Type B pancreatic cell (in vitro differentiated cells): ENCODE results near the gene TRIM9. TPM values are rescaled to one million over a fixed set of nuclear protein-coding genes. Genes with fewer than 3 reads are reported as not detected.

Source experiments
- DNase-seq: peaks from one replicate; pipeline ENCODE4 v3.0.0; 2021; ENCODE audit warnings: mixed read lengths; ENCODE audit not compliant: unreplicated experiment; ENCODE audit errors: extremely low spot score
- H3K27ac Mint-ChIP-seq: 2 replicates; pipeline ENCODE4 v1.8.0; 2021; ENCODE audit warnings: mild to moderate bottlenecking, mixed read lengths
- H3K27me3 Mint-ChIP-seq: 2 replicates; pipeline ENCODE4 v1.8.0; 2021; ENCODE audit warnings: mixed read lengths
- H3K36me3 Mint-ChIP-seq: 2 replicates; pipeline ENCODE4 v1.8.0; 2021; ENCODE audit warnings: mixed read lengths
- H3K4me1 Mint-ChIP-seq: one replicate; pipeline ENCODE4 v1.8.0; 2021; ENCODE audit warnings: mixed read lengths; ENCODE audit not compliant: unreplicated experiment
- H3K4me3 Mint-ChIP-seq: 2 replicates; pipeline ENCODE4 v1.8.0; 2021; ENCODE audit warnings: mild to moderate bottlenecking, mixed read lengths
- H3K9me3 Mint-ChIP-seq: 2 replicates; pipeline ENCODE4 v1.8.0; 2021; ENCODE audit warnings: mixed read lengths
- CTCF ChIP-seq: fragments of 200-600 bp; sonication (generic); conservative IDR thresholded peaks from 2 replicates; pipeline ENCODE4 v1.5.0; 2021; ENCODE audit warnings: antibody characterized with exemption, mild to moderate bottlenecking
- total RNA-seq: library from RNA; stranded (reverse); gene quantifications from 2 replicates; pipeline ENCODE4 v1.2.1, GENCODE V29; 2021; ENCODE audit warnings: low replicate concordance

TRIM9 gene
- total RNA-seq, 1 donor from 2014 or later, result 3.7 TPM

GRCh38 chr14:51097287-51097686, 2.4 kb upstream of the TRIM9 start:
- no peak for DNase-seq
- H3K4me3 Mint-ChIP-seq, result no peak overlapping the region
- no peaks in the 10 kb centered on the region for H3K36me3 Mint-ChIP-seq
- H3K27me3 Mint-ChIP-seq, result peaks cover 44% of the 10 kb centered on the region
- no peaks in the 10 kb centered on the region for H3K4me1 Mint-ChIP-seq
- TF ChIP-seq CTCF, result no peak
- no peaks in the 10 kb centered on the region for H3K9me3 Mint-ChIP-seq
- H3K27ac Mint-ChIP-seq, result no peak overlapping the region

- no peak overlapping the region for H3K4me3 Mint-ChIP-seq
- no peaks in the 10 kb centered on the region for H3K9me3 Mint-ChIP-seq
- no peak for DNase-seq
- H3K27ac Mint-ChIP-seq, result no peak overlapping the region
- no peaks in the 10 kb centered on the region for H3K36me3 Mint-ChIP-seq
- no peaks in the 10 kb centered on the region for H3K4me1 Mint-ChIP-seq
- no peak for TF ChIP-seq CTCF
- peaks cover 46% of the 10 kb centered on the region for H3K27me3 Mint-ChIP-seq
Measured at GRCh38 chr14:51096870-51097269, 2.0 kb upstream of the TRIM9 start.

GRCh38 chr14:51095854-51096823, 1.2 kb upstream of the TRIM9 start:
- no peaks in the 10 kb centered on the region for H3K36me3 Mint-ChIP-seq
- H3K9me3 Mint-ChIP-seq, result no peaks in the 10 kb centered on the region
- peak overlapping the region; percentile 96 for H3K4me3 Mint-ChIP-seq
- H3K27ac Mint-ChIP-seq, result peak overlapping the region; percentile 81
- TF ChIP-seq CTCF, result no peak
- DNase-seq, result no peak
- H3K4me1 Mint-ChIP-seq, result no peaks in the 10 kb centered on the region
- H3K27me3 Mint-ChIP-seq, result peaks cover 53% of the 10 kb centered on the region

- no peak for TF ChIP-seq CTCF
- no peaks in the 10 kb centered on the region for H3K9me3 Mint-ChIP-seq
- no peaks in the 10 kb centered on the region for H3K4me1 Mint-ChIP-seq
- peak; percentile 74 for DNase-seq
- no peaks in the 10 kb centered on the region for H3K36me3 Mint-ChIP-seq
- peaks cover 49% of the 10 kb centered on the region for H3K27me3 Mint-ChIP-seq
- peak overlapping the region; percentile 96 for H3K4me3 Mint-ChIP-seq
- no peak overlapping the region for H3K27ac Mint-ChIP-seq
Measured at GRCh38 chr14:51094282-51094821, 553 bp downstream of the TRIM9 start.

GRCh38 chr14:51093371-51094281, 1.3 kb downstream of the TRIM9 start:
- Mint-ChIP-seq H3K4me3 (peak overlapping the region; percentile 96), H3K9me3 (no peaks in the 10 kb centered on the region), H3K27me3 (peaks cover 44% of the 10 kb centered on the region), H3K27ac (no peak overlapping the region), H3K36me3 (no peaks in the 10 kb centered on the region), H3K4me1 (no peaks in the 10 kb centered on the region)
- peak; percentile 72 for DNase-seq
- peak; percentile 70 for TF ChIP-seq CTCF
